HG03025 (cell line): ENCODE data around the gene ZBTB43.

Experiments used
- ATAC-seq: cut with Tn5 transposase; IDR thresholded peaks from one replicate; pipeline ENCODE4 v1.9.1; 2021; ENCODE audit warnings: mild to moderate bottlenecking, moderate library complexity; ENCODE audit not compliant: unreplicated experiment, low FRiP score

The ZBTB43 gene

GRCh38 chr9:126880947-126881332 lies 76.1 kb downstream of the ZBTB43 start:
- ATAC-seq = no peak

- no peak for ATAC-seq
Measured at GRCh38 chr9:126882746-126883145, 77.9 kb downstream of the ZBTB43 start.

GRCh38 chr9:126883636-126884035 lies 78.8 kb downstream of the ZBTB43 start:
- no peak for ATAC-seq

GRCh38 chr9:126885131-126885641 lies 80.3 kb downstream of the ZBTB43 start:
- ATAC-seq = no peak

- ATAC-seq = no peak
Measured at GRCh38 chr9:126886034-126886822, 81.4 kb downstream of the ZBTB43 start.

- no peak for ATAC-seq
Measured at GRCh38 chr9:126886897-126887296, 82.1 kb downstream of the ZBTB43 start.
